CMK (cell line): ENCODE measurements around the gene MTRF1L.
"Not testable (repeated sequence)": the region's sequence is repeated elsewhere in the genome, so short reads cannot be mapped to it uniquely, and the experiment has no call there.

Source experiments
- DNase-seq: peaks from one replicate; pipeline ENCODE4 v3.0.0-alpha.2; 2010; ENCODE audit warnings: low read depth

The MTRF1L gene

GRCh38 chr6:153001767-153002612 is 519 bp downstream of the MTRF1L start:
- DNase-seq: no peak

DNA sequence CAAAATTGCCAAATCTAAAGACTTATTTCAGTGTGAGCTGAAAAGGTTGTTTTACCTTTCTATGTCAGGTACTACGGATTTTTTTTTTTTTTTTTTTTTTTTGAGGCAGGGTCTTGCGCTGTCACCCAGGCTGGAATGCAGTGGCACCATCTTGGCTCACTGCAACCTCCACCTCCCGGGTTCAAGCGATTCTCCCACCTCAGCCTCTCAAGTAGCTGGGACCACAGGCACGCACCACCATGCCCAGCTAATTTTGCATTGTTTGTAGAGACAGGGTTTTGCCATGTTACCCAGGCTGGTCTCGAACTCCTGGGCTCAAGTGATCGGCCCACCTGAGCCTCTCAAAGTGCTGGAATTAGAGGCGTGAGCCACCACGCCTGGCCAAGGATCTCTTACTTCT is 1.7 kb downstream of the MTRF1L start:
- DNase-seq: not testable (repeated sequence)

DNA sequence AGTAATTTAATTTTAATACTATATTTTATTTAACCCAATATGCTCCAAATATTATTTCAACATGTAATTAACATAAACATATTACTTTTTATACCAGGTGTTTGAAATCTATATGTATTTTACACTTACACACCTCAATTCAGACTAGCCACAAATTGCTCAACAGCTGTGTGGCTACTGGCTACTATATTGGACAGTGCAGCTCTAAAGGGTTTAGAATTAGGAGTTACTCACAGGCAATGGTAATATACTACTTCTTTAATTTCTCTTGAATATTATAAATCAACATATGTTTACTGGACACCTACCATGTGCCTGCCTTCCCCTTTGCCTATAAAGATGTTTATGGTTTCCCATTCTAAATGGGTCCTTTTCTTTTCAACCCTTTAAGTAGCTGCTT is 2.3 kb downstream of the MTRF1L start:
- no peak for DNase-seq

GRCh38 chr6:152999538-152999937 is 3.0 kb downstream of the MTRF1L start:
- DNase-seq: not testable (repeated sequence)

GRCh38 chr6:152993847-152994246 is 8.7 kb downstream of the MTRF1L start:
- DNase-seq: no peak

DNA sequence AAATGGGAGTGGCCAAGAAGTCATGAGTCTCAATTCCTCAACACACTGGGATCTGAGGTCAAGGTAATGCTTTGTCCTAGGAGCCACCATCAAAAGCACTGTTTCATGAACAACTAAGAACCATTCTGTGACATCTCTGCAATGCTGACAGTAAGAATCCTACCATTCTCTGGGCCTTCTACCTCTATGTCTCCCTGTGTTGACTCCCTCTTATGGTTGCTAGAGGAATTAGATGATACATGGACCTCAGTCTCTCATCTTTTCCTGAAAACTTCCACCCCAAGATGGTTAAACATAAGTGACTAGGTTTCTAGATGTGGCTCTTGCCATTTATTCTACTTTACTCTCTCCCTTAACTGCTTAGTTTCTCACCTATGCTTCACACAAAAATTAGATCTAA is 9.1 kb downstream of the MTRF1L start:
- no peak for DNase-seq

GRCh38 chr6:152986978-152987377 is 15.5 kb downstream of the MTRF1L start:
- no peak for DNase-seq

DNA sequence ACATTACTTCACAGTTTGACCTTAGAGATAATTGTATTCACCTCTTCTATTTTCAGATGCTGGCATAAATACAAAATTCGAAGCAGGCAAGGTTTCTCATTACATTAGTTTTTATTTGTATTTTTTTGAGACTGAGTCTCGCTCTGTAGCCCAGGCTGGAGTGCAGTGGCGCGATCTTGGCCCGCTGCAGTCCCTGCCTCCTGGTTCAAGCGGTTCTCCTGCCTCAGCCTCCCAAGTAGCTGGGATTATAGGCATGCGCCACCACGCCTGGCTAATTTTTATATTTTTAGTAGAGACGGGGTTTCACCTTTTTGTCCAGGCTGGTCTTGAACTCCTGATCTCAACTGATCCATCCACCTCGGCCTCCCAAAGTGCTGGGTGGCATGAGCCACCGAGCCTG is 17.2 kb downstream of the MTRF1L start:
- DNase-seq: not testable (repeated sequence)

DNA sequence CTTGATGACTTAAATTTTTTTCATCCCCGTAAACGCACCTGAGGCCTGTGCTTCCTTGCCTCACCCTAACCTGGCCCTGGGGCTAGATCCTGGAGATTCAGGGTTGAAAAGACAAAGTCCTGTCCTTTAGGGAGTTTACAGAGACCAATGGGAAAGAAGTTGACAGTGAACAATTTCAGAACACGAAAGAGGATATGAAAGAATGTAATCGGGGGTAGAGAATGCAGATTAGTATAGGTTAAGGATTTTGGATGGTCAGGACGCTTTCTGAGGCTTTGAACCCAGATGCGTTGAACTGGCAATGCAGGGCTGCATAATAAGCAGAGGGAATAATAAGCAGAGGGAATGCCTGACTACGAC is 18.0 kb downstream of the MTRF1L start:
- DNase-seq: no peak

DNA sequence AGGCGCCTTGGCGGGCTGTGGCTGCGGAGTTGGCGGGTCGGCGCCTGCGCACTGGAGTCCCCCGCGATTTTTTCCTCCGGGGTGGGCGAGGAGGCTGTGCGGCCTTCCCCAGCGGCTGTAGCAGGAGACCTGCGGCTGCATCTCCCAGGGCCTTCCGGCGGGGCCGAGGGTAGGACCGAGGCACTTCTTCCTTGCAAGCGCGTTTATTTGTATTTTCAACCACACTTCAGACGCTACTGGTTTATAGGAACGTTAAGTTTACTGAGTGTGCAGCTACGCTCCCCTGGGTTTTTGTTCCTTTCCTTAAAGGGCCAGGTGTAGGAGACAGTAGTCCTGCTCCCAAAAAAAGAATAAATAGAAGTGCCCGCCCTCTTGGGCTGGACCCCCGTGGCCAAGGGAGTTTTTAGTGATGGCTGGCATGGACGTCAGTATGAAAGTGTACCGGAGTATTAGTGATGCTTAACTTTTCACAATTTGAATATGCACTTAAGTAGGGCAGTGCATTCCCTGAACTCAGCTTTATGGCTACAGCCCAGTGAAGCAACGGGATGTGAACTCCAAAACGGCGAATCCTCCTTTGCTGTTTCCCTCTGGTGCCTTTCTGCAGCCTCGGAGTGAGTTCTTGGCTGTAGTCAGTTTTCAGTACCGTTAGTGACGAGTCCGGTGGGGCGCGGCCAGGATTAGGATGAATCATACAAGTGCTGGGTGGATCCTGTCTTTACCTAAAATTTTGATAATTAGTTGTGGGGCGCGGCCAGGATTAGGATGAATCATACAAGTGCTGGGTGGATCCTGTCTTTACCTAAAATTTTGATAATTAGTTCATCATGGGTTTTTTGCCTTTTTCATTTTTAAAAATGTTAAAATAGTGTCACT is 18.6 kb downstream of the MTRF1L start:
- DNase-seq: no peak

DNA sequence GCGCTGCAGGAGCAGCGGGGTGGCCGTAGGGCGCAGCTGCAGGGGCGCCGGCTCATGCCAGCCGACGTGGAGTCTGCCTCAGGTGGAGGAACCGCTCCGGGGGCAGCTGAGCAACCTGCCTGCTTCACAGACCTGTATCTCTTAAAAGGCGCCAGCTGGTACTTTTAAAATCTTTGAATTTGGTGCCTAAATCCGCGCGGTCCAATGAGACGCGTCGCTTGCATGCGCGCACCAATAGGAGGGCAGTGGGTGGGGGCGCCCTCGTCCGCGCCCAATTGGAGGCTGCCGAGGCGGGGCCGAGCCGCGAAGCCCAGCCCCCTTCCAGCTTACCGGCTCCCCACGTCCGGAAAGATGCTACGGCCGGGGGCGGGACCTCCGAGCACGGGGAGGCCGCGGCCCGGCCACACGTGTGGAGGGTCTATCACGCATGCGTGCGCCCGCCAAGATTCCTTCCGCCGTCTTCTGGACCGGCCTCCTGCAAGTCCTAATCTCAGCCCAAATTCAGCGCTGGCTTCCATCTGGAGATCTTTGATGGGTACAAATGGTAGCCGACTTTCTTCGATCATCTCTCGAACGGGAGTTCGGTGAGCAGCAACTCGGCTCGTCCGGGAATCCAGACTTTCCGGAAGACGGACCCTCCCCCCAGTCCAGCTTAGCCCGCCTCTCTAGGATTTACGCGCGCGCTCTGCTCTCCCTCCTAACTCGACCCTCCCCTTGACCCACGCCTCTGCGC is 19.4 kb downstream of the MTRF1L start, which contains the start of gene FBXO5:
Gene FBXO5, minus strand, starts transcription at position 138 of the 733 bp plus-strand sequence. Its CDS starts 82 bp downstream, at position 56.
- DNase-seq: peak; percentile 91

DNA sequence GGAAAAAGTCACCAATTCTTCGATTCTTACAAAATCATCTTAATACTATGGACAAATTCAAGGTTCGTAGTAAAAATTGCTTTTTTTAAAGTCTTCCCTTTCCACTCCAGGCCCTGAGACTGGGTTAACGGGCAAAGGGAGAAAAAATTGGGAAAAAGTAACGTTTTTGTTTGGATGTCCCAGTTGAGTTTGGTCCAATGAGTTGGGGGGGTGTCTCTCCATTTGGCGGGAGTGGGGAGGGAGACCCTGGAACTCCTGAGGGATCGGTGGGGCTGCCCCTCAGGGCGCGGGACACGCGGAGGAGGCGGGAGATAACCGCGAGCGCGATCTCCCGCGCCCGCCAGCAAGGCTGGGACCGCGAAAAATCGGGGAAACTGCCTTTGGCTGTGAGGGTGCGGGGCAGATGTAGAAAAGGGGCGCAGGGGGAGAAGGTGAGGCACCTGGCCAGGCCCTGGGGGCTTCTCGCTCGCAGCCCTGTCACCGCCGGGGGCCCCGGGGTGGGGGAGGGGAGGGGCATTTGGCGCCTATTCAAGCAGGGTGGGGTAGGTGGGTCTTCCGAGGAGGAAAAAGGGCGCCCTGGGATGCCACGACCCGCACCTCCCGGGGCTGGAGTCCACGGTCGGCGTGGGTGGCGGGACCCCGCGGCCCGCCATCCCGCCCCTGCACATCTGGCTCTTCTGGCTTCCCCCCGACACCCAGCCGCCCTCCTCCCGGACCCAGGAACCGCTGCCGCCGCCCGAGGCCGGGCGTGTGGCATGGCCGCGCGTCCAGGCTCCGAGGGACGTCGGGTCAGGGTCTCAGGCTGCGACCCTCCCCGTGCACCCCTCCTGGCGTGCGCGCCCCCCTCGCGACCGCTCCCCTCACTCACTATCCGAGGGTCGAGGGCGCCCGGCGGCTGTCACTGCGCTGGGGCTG is 20.3 kb downstream of the MTRF1L start:
- DNase-seq: no peak

DNA sequence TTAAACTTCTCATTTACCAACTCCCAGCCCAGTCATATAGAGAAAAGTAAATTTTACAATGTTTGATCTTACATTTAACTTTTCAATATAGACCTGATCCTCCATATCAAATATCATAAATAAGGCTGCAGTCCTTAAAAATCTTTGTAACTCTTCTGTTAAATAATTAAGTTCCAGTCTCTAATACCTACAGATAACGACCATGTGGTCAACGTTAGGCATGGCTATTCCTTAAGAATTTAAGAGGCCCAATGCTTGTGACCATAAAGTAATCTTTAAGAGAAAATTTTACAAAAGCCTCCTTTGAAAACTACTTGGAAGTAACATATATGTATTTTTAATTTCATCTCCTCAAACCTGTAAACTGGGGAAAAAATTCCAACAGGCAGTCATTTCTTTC is 21.3 kb downstream of the MTRF1L start:
- no peak for DNase-seq

DNA sequence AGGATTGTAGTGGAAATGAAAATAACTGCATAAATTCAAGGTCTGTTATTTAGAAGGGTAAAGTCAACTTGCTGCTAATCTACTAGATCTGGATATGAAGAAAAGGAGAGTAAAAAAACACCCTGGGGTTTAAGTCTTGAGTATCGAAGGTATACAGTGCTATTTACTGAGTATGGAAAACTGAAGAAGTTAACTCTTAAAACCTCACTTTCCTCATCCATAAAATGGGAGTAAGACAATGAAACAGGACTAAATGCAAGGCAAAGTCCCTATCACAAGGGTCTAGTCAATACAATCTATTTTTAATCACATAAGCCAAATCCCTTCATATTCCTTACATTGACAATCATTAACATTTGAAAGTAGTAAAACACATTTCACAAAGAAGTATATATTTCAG is 21.9 kb downstream of the MTRF1L start:
- no peak for DNase-seq

DNA sequence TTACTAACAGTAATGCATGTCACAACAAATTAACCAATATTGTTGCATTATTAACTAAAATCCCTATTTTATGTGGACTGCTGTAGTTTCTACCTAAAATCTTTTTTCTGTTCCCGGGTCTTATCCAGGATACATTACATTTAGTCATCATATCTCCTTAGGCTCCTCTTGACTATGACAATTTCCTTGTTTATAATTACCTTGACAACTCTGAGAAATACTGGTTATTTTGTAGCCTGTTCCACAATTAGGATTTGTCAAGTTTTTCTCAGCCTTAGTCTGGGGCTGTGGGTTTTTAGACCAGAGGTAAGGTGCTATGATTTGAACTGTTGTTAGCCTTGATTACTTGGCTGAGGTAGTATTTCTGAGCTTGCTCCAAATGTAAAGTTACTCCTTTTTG is 23.4 kb downstream of the MTRF1L start:
- no peak for DNase-seq

GRCh38 chr6:152978058-152978457 is 24.5 kb downstream of the MTRF1L start:
- no peak for DNase-seq

DNA sequence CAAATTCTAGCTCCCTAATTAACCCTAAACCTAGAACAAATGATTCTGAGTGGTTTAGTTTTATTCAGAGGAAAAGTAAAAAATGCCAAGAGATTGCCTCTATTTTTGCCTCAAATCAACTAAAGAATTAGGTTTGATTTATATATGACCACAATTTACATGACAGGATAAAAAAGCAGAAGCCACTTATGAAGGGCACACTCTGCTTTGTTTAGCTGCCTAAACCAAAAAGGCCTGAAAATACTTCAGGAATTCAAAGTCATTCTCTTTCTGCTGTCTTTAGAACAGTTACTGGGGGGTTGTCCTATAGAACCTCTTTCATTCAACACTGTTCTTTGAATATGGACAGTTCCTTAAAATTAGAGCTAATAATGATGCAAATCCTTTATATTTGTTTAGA is 25.0 kb downstream of the MTRF1L start:
- DNase-seq: no peak

DNA sequence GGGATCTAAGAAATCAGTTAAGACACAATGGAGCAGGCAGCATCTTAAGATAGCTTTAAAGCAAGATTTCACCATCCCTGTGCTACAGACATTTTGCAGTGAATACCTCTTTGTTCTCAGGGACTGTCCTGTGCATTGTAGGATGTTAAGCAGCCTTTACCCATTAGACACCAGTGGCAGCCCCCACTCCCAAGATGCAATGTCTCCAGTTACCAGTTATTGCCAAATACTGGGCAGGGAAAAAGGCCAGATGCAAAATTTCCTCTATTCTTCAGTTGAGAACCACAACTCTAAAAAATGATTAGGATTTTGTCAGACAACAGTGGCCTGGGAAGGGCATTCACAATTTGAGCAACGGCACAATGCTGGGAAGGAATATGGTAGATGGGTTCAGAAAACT is 25.8 kb downstream of the MTRF1L start:
- no peak for DNase-seq

GRCh38 chr6:152975204-152975915 is 27.1 kb downstream of the MTRF1L start:
- no peak for DNase-seq

DNA sequence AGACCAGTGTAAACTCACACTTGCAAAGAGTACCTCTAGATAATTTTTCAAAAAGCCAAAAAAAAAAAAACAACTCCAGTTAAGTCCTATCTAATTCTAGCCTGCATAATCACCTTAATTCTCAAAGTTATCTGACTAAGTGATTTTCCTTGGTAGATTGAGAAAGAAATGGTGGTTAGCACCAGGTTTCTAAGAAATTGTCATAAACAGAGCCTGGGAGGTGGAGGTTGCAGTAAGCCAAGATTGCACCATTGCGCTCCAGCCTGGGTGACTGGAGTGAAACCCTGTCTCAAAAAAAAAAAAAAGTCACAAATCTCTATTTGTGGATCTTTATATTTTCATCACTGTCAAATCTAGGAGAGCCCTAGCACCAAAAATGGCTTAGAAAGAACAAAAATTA is 28.6 kb downstream of the MTRF1L start:
- DNase-seq: no peak
